NOMO-1 treated with dmso at 0.1 percent for 144 hours (cell line): ENCODE measurements around the gene APOB.
A peak's percentile ranks its signal among the peaks of the same experiment; 100 is the strongest.

Source experiments
- DNase-seq: peaks from one replicate; lab custom pipeline; 2025; ENCODE audit not compliant: unreplicated experiment; lab: John Stamatoyannopoulos, UW

The APOB gene

GRCh38 chr2:20986024-20986939, 57.6 kb downstream of the APOB start:
- no peak for DNase-seq

GRCh38 chr2:20985062-20985461, 58.8 kb downstream of the APOB start:
- DNase-seq: no peak

- DNase-seq: no peak
Observed at GRCh38 chr2:20984408-20984807, 59.5 kb downstream of the APOB start.

- no peak for DNase-seq
Observed at GRCh38 chr2:20983844-20984243, 60.0 kb downstream of the APOB start.

- DNase-seq: no peak
Observed at GRCh38 chr2:20982861-20983260, 61.0 kb downstream of the APOB start.

- no peak for DNase-seq
Observed at GRCh38 chr2:20977520-20978180, 66.2 kb downstream of the APOB start.

- no peak for DNase-seq
Observed at GRCh38 chr2:20976527-20976926, 67.3 kb downstream of the APOB start.

GRCh38 chr2:20972792-20973565, 70.9 kb downstream of the APOB start:
- DNase-seq: no peak

GRCh38 chr2:20972110-20972509, 71.8 kb downstream of the APOB start:
- DNase-seq: no peak

GRCh38 chr2:20970068-20970467, 73.8 kb downstream of the APOB start:
- DNase-seq: peak; percentile 2

GRCh38 chr2:20966061-20966595, 77.7 kb downstream of the APOB start:
- DNase-seq: no peak

- no peak for DNase-seq
Observed at GRCh38 chr2:20965221-20965620, 78.7 kb downstream of the APOB start.

GRCh38 chr2:20963867-20964266, 80.0 kb downstream of the APOB start:
- no peak for DNase-seq

- DNase-seq: peak; percentile 5
Observed at GRCh38 chr2:20962939-20963557, 80.8 kb downstream of the APOB start.

GRCh38 chr2:20961858-20962257, 82.0 kb downstream of the APOB start:
- DNase-seq: no peak

GRCh38 chr2:20960003-20960402, 83.9 kb downstream of the APOB start:
- no peak for DNase-seq

- DNase-seq: no peak
Observed at GRCh38 chr2:20959252-20959651, 84.6 kb downstream of the APOB start.

GRCh38 chr2:20957788-20958525, 85.9 kb downstream of the APOB start:
- DNase-seq: no peak

- DNase-seq: no peak
Observed at GRCh38 chr2:20955277-20956026, 88.4 kb downstream of the APOB start.
